A673 (cell line): Measurements from ENCODE around the gene CCSER1.

Experiments
- CTCF ChIP-seq: fragments of 300-800, 200-600 bp; sonication (generic); conservative IDR thresholded peaks from 2 replicates; pipeline ENCODE4 v1.5.1; 2017; ENCODE audit warnings: low read depth, mild to moderate bottlenecking, antibody characterized with exemption, low read length, moderate library complexity, mixed read lengths
- EZH2 ChIP-seq: fragments of 200-600 bp; sonication (generic); IDR thresholded peaks from 2 replicates; pipeline ENCODE4 v1.6.1; 2017; ENCODE audit warnings: borderline replicate concordance, low read depth, mild to moderate bottlenecking, mixed read lengths, antibody characterized with exemption, low read length; ENCODE audit not compliant: poor library complexity, severe bottlenecking

DNA sequence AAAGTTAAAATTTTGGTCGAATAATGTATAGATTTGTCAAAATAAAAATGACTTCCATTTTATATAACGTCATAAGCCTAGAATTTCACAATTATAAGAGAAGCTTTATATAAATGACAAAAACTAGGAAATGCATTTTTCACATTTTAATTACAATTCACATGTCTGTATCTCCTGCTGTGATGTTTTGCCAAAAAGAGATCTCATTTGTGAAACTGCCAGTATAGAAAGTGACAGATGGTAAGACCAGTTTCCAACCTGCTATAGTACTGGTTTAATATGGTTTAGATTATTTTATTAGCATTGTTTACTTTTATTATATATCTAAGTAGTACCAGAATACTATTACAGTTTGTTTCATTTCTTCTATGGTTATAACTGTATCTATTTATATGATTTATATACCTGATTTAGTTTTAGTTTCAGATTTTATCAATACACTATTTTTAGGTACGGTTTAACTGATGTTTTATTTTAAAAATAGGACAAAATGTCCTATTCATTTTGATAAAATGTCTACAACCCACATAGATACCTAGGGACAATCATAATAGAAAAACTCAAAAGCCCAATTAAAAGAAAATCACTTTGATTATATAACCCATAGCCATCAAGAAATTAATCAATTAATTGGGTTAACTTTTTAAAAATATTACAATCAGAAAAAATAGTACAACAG lies 5.4 kb upstream of the CCSER1 start:
- no peak for TF ChIP-seq CTCF
- TF ChIP-seq EZH2, result no peak
